ENCODE measurements around the gene KRT86.
"Not testable (repeated sequence)": the region's sequence is repeated elsewhere in the genome, so short reads cannot be mapped to it uniquely, and the experiment has no call there.

KRT86 gene

GRCh38 chr12:52252728-52253343 is 21.6 kb upstream of the KRT86 start:
- DNase-seq: no peak

GRCh38 chr12:52253391-52254179 is 20.9 kb upstream of the KRT86 start:
- no peak for DNase-seq

- no peak for DNase-seq
These were observed 20.1 kb upstream of the KRT86 start for GRCh38 chr12:52254180-52254964.

GRCh38 chr12:52254965-52255751 is 19.3 kb upstream of the KRT86 start:
- DNase-seq: no peak

GRCh38 chr12:52255926-52256583 is 18.4 kb upstream of the KRT86 start:
- DNase-seq: no peak

GRCh38 chr12:52256584-52256935 is 17.9 kb upstream of the KRT86 start:
- no peak for DNase-seq

- DNase-seq: no peak
These were observed 17.3 kb upstream of the KRT86 start for GRCh38 chr12:52257074-52257551.

GRCh38 chr12:52257922-52258321 is 16.5 kb upstream of the KRT86 start:
- DNase-seq: not testable (repeated sequence)

GRCh38 chr12:52258335-52258901 is 16.0 kb upstream of the KRT86 start:
- DNase-seq: no peak

GRCh38 chr12:52259657-52260243 is 14.7 kb upstream of the KRT86 start:
- no peak for DNase-seq

GRCh38 chr12:52260361-52261207 is 13.9 kb upstream of the KRT86 start:
- DNase-seq: no peak

- DNase-seq: no peak
These were observed 13.3 kb upstream of the KRT86 start for GRCh38 chr12:52261208-52261484.

- no peak for DNase-seq
These were observed 12.2 kb upstream of the KRT86 start for GRCh38 chr12:52262286-52262685.

GRCh38 chr12:52263761-52264434 is 10.5 kb upstream of the KRT86 start:
- no peak for DNase-seq

GRCh38 chr12:52264435-52264825 is 10.0 kb upstream of the KRT86 start:
- DNase-seq: no peak

- no peak for DNase-seq
These were observed 7.9 kb upstream of the KRT86 start for GRCh38 chr12:52266514-52266913.

- no peak for DNase-seq
These were observed 7.2 kb upstream of the KRT86 start for GRCh38 chr12:52267266-52267665.

GRCh38 chr12:52267699-52268098 is 6.7 kb upstream of the KRT86 start:
- no peak for DNase-seq

- no peak for DNase-seq
These were observed 6.2 kb upstream of the KRT86 start for GRCh38 chr12:52268212-52268611.

- no peak for DNase-seq
These were observed 3.8 kb upstream of the KRT86 start for GRCh38 chr12:52270541-52271070.
